ENCODE data around the gene PSME4.
"Not testable (repeated sequence)": the region's sequence is repeated elsewhere in the genome, so short reads cannot be mapped to it uniquely, and the experiment has no call there.

The PSME4 gene

GRCh38 chr2:53961478-53962216, 9.1 kb downstream of the PSME4 start:
- not testable (repeated sequence) for DNase-seq (ENCODE audit: low spot score)

- no peak for DNase-seq (ENCODE audit: low spot score)
Measured at GRCh38 chr2:53960476-53960875, 10.3 kb downstream of the PSME4 start.

GRCh38 chr2:53958443-53958842, 12.3 kb downstream of the PSME4 start:
- DNase-seq (ENCODE audit: low spot score) = no peak

GRCh38 chr2:53952519-53952918, 18.3 kb downstream of the PSME4 start:
- DNase-seq (ENCODE audit: low spot score) = no peak

GRCh38 chr2:53949457-53949856, 21.3 kb downstream of the PSME4 start:
- no peak for DNase-seq (ENCODE audit: low spot score)

GRCh38 chr2:53945538-53945937, 25.3 kb downstream of the PSME4 start:
- no peak for DNase-seq (ENCODE audit: low spot score)

- DNase-seq (ENCODE audit: low spot score) = no peak
Measured at GRCh38 chr2:53944542-53944941, 26.3 kb downstream of the PSME4 start.

- DNase-seq (ENCODE audit: low spot score) = no peak
Measured at GRCh38 chr2:53942280-53942679, 28.5 kb downstream of the PSME4 start.

GRCh38 chr2:53941749-53942148, 29.0 kb downstream of the PSME4 start:
- no peak for DNase-seq (ENCODE audit: low spot score)

GRCh38 chr2:53939656-53940055, 31.1 kb downstream of the PSME4 start:
- no peak for DNase-seq (ENCODE audit: low spot score)

- no peak for DNase-seq (ENCODE audit: low spot score)
Measured at GRCh38 chr2:53938904-53939303, 31.9 kb downstream of the PSME4 start.

DNA sequence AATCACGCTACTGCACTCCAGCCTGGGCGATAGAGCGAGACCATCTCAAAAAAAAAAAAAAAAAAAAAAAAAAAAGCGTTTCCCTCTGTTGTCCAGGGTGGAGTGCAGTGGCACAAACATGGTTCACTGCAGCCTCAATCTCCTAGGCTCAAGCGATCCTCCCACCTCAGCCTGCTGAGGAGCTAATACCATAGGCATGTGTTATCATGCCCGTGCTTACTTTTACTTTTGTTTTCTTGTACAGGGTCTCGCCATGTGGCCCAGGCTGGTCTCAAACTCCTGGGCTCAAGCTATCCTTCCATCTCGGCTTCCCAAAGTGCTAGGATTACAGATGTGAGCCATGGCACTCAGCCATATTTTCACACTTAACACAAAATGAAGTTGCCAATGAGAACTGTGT, 37.5 kb downstream of the PSME4 start:
- no peak for DNase-seq (ENCODE audit: low spot score)

DNA sequence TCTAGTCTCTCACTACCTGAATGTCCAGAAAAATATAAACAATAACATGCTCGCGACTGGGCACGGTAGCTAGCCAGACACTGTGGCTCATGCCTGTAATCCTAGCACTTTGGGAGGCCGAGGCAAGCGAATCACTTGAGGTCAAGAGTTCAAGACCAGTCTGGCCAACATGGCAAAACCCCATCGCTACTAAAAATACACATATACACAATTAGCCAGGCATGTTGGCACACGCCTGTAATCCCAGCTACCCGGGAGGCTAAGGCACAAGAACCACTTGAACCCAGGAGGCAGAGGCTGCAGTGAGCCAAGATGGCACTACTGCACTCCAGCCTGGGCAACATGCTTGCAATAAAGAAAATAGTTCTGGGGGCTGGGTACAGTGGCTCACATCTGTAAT, 44.5 kb downstream of the PSME4 start:
- not testable (repeated sequence) for DNase-seq (ENCODE audit: low spot score)

- no peak for DNase-seq (ENCODE audit: low spot score)
Measured at GRCh38 chr2:53913721-53914120, 57.1 kb downstream of the PSME4 start.

DNA sequence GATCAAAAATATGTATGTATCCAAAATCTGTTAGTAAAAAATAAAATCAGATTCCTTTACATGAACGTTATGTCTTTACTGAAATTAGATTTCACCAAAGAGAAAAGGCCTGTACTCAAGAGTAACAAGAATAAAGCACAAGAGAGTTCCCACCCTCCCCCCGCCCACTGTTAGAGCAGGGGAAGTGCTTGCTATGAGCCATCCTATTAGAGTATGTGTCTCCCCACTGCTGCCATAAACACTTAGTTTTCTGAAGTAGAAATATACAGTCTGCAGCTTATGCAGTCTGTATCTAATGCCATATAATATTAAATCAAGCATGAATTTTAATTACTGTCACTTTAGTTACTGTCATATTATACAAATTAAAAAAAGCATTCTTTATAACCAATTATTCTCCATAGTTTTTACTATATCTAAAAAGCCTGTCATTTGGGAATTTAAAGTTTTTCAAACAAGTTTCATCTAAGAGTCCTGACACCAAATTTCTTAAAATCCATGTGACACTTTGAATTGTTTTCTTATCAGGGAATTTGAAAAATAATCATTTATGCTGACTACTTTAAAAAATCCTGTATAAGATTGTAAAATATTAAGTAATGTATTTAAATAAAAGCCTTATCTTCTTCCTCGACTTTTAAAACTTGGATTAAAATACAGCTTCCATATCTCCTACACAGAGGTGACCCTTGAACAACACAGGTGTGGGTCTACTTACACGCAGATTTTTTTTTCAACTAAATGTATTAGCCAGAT, 59.2 kb downstream of the PSME4 start:
- DNase-seq (ENCODE audit: low spot score) = no peak

GRCh38 chr2:53907582-53907981, 63.2 kb downstream of the PSME4 start:
- DNase-seq (ENCODE audit: low spot score) = no peak

DNA sequence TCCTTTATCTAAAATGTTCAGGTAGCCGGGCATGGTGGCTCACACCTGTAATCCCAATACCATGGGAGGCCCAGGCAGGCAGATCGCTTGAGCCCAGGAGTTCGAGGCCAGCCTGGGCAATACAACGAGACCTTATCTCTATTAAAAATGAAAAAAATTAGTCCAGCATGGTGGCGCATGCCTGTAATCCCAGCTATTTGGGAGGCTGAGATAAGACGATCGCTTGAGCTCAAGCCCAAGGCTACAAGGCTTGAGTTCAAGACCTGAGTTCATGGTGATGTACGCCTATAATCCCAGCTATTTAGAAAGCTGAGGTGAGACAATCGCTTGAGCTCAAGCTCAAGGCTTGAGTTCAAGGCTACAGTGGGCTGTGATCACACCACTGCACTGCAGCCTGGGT, 65.4 kb downstream of the PSME4 start:
- DNase-seq (ENCODE audit: low spot score) = no peak

GRCh38 chr2:53903011-53903410, 67.8 kb downstream of the PSME4 start:
- DNase-seq (ENCODE audit: low spot score) = peak; percentile 20

DNA sequence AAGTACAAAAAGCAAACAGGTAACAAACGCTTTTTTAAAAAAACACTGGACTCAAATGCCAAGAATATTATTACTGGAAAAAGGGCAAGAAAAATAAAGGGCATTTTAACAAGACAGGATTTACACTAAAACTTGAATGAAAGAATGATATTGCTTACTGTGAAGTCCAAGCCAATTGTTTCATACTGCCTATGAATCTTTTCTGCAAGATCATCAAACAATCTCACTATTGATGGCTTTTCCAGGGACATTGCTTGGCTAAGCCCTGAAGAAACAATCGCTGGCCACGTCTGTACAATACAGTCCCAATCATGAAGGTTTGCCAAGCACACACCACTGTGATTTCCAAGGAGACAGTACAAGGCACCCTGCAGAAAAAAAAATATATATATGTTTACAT, 69.6 kb downstream of the PSME4 start:
- no peak for DNase-seq (ENCODE audit: low spot score)

GRCh38 chr2:53896864-53897263, 73.9 kb downstream of the PSME4 start:
- DNase-seq (ENCODE audit: low spot score) = peak; percentile 33

- no peak for DNase-seq (ENCODE audit: low spot score)
Measured at GRCh38 chr2:53886406-53887280, 84.2 kb downstream of the PSME4 start.

DNA sequence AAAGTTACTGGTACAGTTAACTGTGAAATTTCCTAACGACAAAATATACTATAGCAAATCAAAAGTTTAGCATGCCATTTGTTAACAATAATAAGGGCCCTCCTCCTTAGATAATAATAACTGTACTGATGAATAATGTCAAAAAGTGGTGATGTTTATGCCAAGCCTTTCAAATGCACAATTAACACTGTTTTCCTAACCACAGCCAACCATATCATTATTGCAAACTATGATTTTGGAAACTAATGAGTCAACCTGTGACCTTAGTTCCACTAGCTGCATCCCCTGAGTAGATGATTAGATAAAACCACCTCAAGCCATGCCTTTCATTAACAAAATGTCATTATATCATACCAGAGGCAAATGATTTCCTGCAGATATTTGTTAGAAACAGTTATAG, 85.9 kb downstream of the PSME4 start:
- no peak for DNase-seq (ENCODE audit: low spot score)

DNA sequence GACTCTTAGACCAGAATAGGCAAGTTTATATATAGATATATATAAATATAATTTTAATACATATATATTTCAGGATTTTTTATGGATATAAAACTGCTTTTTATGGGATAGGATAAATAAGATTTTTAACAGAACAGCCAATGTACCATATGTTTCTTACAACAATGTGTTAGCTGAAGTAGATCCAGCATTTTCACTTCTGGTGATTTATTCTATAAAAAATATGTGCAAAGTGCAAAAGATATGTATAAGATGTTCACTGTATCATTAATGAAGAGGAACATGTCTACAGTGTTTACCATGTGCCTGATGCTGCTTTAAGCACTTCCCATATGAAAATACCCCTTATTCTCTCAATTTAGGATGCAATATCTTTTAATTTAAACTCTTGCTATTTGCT, 88.8 kb downstream of the PSME4 start:
- no peak for DNase-seq (ENCODE audit: low spot score)
